Right atrium auricular region (tissue), 2 donors: Measurements from ENCODE around the gene SALL2. TPM values are rescaled to one million over a fixed set of nuclear protein-coding genes. Genes with fewer than 3 reads are reported as not detected.

Experiments
- DNase-seq: peaks from one replicate; pipeline ENCODE4 v3.0.0-alpha.2; 2019; ENCODE audit warnings: low spot score
- H3K27ac ChIP-seq, 2 donors: fragments of 200-600 bp; sonication (generic); 1 replicate in 1 of 2; 2 replicates in 1 of 2; pipeline ENCODE4 v1.5.1; 2016 to 2019
- H3K27me3 ChIP-seq, 2 donors: fragments of 200-600 bp; sonication (generic); one replicate each; pipeline versions ENCODE4 v1.5.1 to v1.6.0; 2017 to 2019
- H3K36me3 ChIP-seq: fragments of 200-600 bp; sonication (generic); one replicate; pipeline ENCODE4 v1.5.1; 2016
- H3K4me1 ChIP-seq, 2 donors: fragments of 200-600 bp; sonication (generic); one replicate each; pipeline versions ENCODE4 v1.5.1 to v1.6.0; 2017 to 2019
- H3K4me3 ChIP-seq, 2 donors: fragments of 200-600 bp; sonication (generic); 1 replicate in 1 of 2; 2 replicates in 1 of 2; pipeline ENCODE4 v1.5.1; 2017 to 2019; ENCODE audit warnings: mild to moderate bottlenecking in 1 of 2, moderate library complexity in 1 of 2
- H3K9me3 ChIP-seq, 2 donors: fragments of 200-600 bp; sonication (generic); one replicate each; pipeline ENCODE4 v1.5.1; 2019
- CTCF ChIP-seq, 2 donors: fragments of 200-600 bp; sonication (generic); IDR thresholded peaks; one replicate each; pipeline ENCODE4 v1.5.1; 2019; ENCODE audit warnings: antibody characterized with exemption in 2 of 2
- total RNA-seq, 2 donors: library from RNA; depleted of rRNA; stranded (reverse); fragments of >200 nt; gene quantifications; one replicate each; pipeline ENCODE4 v1.1.0, GENCODE V29; 2016

The SALL2 gene
- total RNA-seq, 2 donors from 2014 or later, result 4.9 to 15.7 TPM

GRCh38 chr14:21539189-21539940 is 13.2 kb upstream of the SALL2 start:
- Histone ChIP-seq H3K4me1 (peaks cover 0 to 10% of the 10 kb centered on the region in 2 donors), H3K36me3 (no peaks in the 10 kb centered on the region), H3K27ac (no peak overlapping the region), H3K27me3 (peaks cover 3 to 15% of the 10 kb centered on the region in 2 donors), H3K9me3 (no peaks in the 10 kb centered on the region), H3K4me3 (no peak overlapping the region)
- TF ChIP-seq CTCF (IDR thresholded peaks at IDR 0.05), result no peak
- DNase-seq, result no peak

GRCh38 chr14:21537090-21537424 is 10.9 kb upstream of the SALL2 start:
- Histone ChIP-seq H3K36me3 (no peaks in the 10 kb centered on the region), H3K4me1 (peaks cover 0 to 10% of the 10 kb centered on the region in 2 donors), H3K27ac (no peak overlapping the region), H3K9me3 (no peaks in the 10 kb centered on the region), H3K4me3 (peak overlapping the region; percentile 17 to 42), H3K27me3 (peaks cover 3 to 15% of the 10 kb centered on the region in 2 donors)
- TF ChIP-seq CTCF (IDR thresholded peaks at IDR 0.05), result no peak
- no peak for DNase-seq

- Histone ChIP-seq H3K27me3 (peaks cover 3 to 15% of the 10 kb centered on the region in 2 donors), H3K4me1 (peaks cover 0 to 10% of the 10 kb centered on the region in 2 donors), H3K27ac (no peak overlapping the region), H3K9me3 (no peaks in the 10 kb centered on the region), H3K36me3 (no peaks in the 10 kb centered on the region), H3K4me3 (peak overlapping the region; percentile 17 to 42)
- DNase-seq, result no peak
- TF ChIP-seq CTCF (IDR thresholded peaks at IDR 0.05), result no peak
Measured at GRCh38 chr14:21536418-21537089, 10.4 kb upstream of the SALL2 start.

- Histone ChIP-seq H3K27ac (no peak overlapping the region), H3K4me1 (peaks cover 0 to 10% of the 10 kb centered on the region in 2 donors), H3K36me3 (no peaks in the 10 kb centered on the region), H3K27me3 (peaks cover 3 to 15% of the 10 kb centered on the region in 2 donors), H3K9me3 (no peaks in the 10 kb centered on the region), H3K4me3 (no peak overlapping the region)
- DNase-seq, result no peak
- no peak for TF ChIP-seq CTCF (IDR thresholded peaks at IDR 0.05)
Measured at GRCh38 chr14:21535545-21536417, 9.6 kb upstream of the SALL2 start.

- DNase-seq, result no peak
- Histone ChIP-seq H3K27me3 (peaks cover 3 to 15% of the 10 kb centered on the region in 2 donors), H3K27ac (no peak overlapping the region), H3K36me3 (no peaks in the 10 kb centered on the region), H3K4me1 (peaks cover 0 to 10% of the 10 kb centered on the region in 2 donors), H3K4me3 (no peak overlapping the region), H3K9me3 (no peaks in the 10 kb centered on the region)
- no peak for TF ChIP-seq CTCF (IDR thresholded peaks at IDR 0.05)
Measured at GRCh38 chr14:21534576-21534975, 8.4 kb upstream of the SALL2 start.
